GM21737 (cell line): ENCODE results near the gene GAP43.
"Not testable (repeated sequence)": the region's sequence is repeated elsewhere in the genome, so short reads cannot be mapped to it uniquely, and the experiment has no call there.

Experiments used
- ATAC-seq: cut with Tn5 transposase; IDR thresholded peaks from one replicate; pipeline ENCODE4 v1.9.1; 2021; ENCODE audit warnings: mild to moderate bottlenecking, moderate library complexity; ENCODE audit not compliant: unreplicated experiment

Gene GAP43

GRCh38 chr3:115752978-115753377, 129.7 kb downstream of the GAP43 start:
- not testable (repeated sequence) for ATAC-seq

DNA sequence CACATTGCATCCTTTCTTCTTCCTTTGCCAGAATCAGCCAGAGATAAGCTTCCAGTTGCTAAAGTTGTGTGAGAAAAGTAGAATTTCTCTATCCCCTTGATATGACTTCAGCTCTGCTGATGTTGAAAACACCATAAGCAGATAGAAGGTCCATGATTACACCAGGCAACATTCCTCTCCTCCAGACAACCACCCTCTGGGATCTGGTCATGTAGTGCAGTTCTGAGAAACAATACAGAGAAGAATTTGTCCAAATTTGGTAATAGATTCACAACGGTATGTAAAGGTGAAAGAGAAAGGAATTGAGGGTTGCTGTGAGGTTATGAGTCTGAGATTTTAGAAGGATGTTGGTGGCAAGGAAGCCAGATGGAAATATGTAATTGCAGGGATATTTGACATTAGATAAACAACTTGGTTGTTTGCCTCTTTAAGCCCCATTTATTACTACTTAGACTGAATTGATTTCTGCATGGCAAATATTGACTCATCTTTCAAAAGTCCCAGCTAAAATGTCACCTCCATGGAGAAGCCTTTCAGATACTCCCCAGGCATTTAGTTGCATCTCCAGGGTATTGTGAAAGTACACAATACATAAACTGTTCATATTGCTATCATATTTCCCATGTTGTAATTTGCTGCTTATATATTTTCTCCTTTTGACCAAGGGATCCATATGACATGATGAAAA, 134.9 kb downstream of the GAP43 start:
- no peak for ATAC-seq

DNA sequence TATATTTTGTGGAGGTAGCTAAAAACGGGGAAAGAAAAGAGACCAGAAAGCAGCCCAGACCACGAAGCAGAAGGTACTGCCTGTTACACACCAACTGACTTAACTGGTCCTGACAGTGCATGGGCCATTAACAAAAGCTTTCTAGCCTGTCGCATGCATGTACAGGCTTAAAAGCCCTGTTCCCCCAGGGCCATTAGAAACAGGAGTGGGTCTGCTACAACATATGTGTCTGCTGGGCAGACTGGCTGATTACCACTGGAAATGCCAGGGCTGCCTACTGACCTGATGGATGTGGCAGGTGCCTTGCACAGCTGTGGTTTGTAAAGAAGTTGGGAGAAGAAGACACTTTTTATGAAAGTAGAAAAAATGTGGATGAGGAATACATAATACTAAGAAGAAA, 137.4 kb downstream of the GAP43 start:
- ATAC-seq: no peak

GRCh38 chr3:115761927-115762305, 138.6 kb downstream of the GAP43 start:
- no peak for ATAC-seq

GRCh38 chr3:115766587-115767482, 143.5 kb downstream of the GAP43 start:
- ATAC-seq: no peak

DNA sequence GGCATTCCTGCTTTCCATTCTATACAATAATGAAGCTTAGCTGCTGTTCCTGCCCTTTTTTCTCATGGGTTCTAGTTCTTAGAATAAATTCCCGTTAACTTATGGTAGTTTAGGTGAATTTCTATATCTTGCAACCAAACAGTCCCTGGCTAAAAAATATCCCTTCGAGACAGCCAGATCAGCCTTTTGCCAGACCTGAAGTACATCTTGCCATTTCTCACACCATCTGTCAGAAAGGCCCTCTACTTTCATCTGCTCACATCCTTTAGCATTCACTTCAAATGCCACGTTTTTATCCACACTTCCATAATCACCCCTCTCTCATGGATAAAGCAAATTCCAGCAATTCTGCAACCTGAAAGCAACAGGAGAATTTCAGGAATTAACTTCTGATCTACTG, 145.4 kb downstream of the GAP43 start:
- no peak for ATAC-seq
